Dermis microvascular lymphatic vessel endothelial cell (primary cell): ENCODE results near the gene MYO1B. TPM values are rescaled to one million over a fixed set of nuclear protein-coding genes. Genes with fewer than 3 reads are reported as not detected.

ENCODE experiments used
- DNase-seq, 2 donors: peaks; one replicate each; pipeline versions ENCODE4 v3.0.0 to v3.0.0-alpha.2; 2010; ENCODE audit warnings: low read depth in 2 of 2
- total RNA-seq: library from RNA; depleted of rRNA; stranded (reverse); fragments of >200 nt; gene quantifications from 2 replicates; pipeline ENCODE4 v1.2.1, GENCODE V29; 2014

Gene MYO1B
- total RNA-seq, 1 donor from 2014 or later, result 96.8 TPM

GRCh38 chr2:191319186-191319585 is 74.0 kb downstream of the MYO1B start:
- DNase-seq, result peak in 1 of 2 donors; percentile 38

- no peak for DNase-seq
Measured at GRCh38 chr2:191320881-191321280, 75.7 kb downstream of the MYO1B start.

GRCh38 chr2:191321861-191322662 is 76.9 kb downstream of the MYO1B start:
- peak in 1 of 2 donors; percentile 43 for DNase-seq

- DNase-seq, result no peak
Measured at GRCh38 chr2:191322828-191323506, 77.8 kb downstream of the MYO1B start.

- no peak for DNase-seq
Measured at GRCh38 chr2:191325651-191326365, 80.6 kb downstream of the MYO1B start.

- no peak for DNase-seq
Measured at GRCh38 chr2:191327484-191327883, 82.3 kb downstream of the MYO1B start.

- no peak for DNase-seq
Measured at GRCh38 chr2:191328150-191328809, 83.1 kb downstream of the MYO1B start.

- no peak for DNase-seq
Measured at GRCh38 chr2:191329841-191330240, 84.6 kb downstream of the MYO1B start.

GRCh38 chr2:191333911-191334357 is 88.7 kb downstream of the MYO1B start:
- DNase-seq, result peak in 1 of 2 donors; percentile 54

- no peak for DNase-seq
Measured at GRCh38 chr2:191335875-191336464, 90.8 kb downstream of the MYO1B start.

- peak in 1 of 2 donors; percentile 45 for DNase-seq
Measured at GRCh38 chr2:191341436-191341835, 96.2 kb downstream of the MYO1B start.

GRCh38 chr2:191343796-191344338 is 98.7 kb downstream of the MYO1B start:
- DNase-seq, result no peak

GRCh38 chr2:191345788-191346187 is 100.6 kb downstream of the MYO1B start:
- DNase-seq, result no peak

GRCh38 chr2:191347154-191347553 is 102.0 kb downstream of the MYO1B start:
- DNase-seq, result no peak

- no peak for DNase-seq
Measured at GRCh38 chr2:191347881-191348280, 102.7 kb downstream of the MYO1B start.

GRCh38 chr2:191349990-191350389 is 104.8 kb downstream of the MYO1B start:
- DNase-seq, result no peak

GRCh38 chr2:191350826-191351225 is 105.6 kb downstream of the MYO1B start:
- DNase-seq, result no peak

GRCh38 chr2:191351298-191351697 is 106.1 kb downstream of the MYO1B start:
- no peak for DNase-seq

- no peak for DNase-seq
Measured at GRCh38 chr2:191351921-191352320, 106.7 kb downstream of the MYO1B start.

- DNase-seq, result peak in 1 of 2 donors; percentile 58
Measured at GRCh38 chr2:191352536-191352935, 107.3 kb downstream of the MYO1B start.
